Panc1 (cell line): Measurements from ENCODE around the gene TBKBP1. TPM values are rescaled to one million over a fixed set of nuclear protein-coding genes. Genes with fewer than 3 reads are reported as not detected.

Experiments
- ATAC-seq: fragments of 200-7000 bp; cut with Tn5 transposase; 2 replicates; pipeline ENCODE4 v1.9.1; 2020; ENCODE audit warnings: mild to moderate bottlenecking, moderate library complexity
- BruUV-seq: library from RNA; stranded (reverse); fragments of 400-500 nt; replicated peaks from 2 replicates; lab custom pipeline; 2021; lab: Mats Ljungman, UMichigan
- CTCF ChIA-PET: fragments of 300-600 bp; sonication (Branson Sonifier 250); formaldehyde crosslinking; loops from one replicate; lab custom pipeline; 2022; ENCODE audit warnings: antibody characterized with exemption; lab: Charles Lee
- POLR2A ChIA-PET: fragments of 300-600 bp; sonication (Branson Sonifier 250); formaldehyde crosslinking; loops from one replicate; lab custom pipeline; 2022; ENCODE audit warnings: antibody characterized with exemption; lab: Charles Lee
- DNase-seq: peaks from one replicate; pipeline ENCODE4 v3.0.0-alpha.2; 2010; ENCODE audit warnings: low read depth, low spot score
- H3K27ac ChIP-seq: 2 replicates; pipeline ENCODE4 v1.5.1; 2011; ENCODE audit warnings: mild to moderate bottlenecking, low read length, inconsistent platforms
- H3K27me3 ChIP-seq: fragments of 200-500 bp; sonication (Bioruptor generic); 2 replicates; pipeline ENCODE4 v1.6.0; 2014; ENCODE audit warnings: low read length, inconsistent platforms; ENCODE audit not compliant: control insufficient read depth, insufficient read depth
- H3K36me3 ChIP-seq: fragments of 200-500 bp; sonication (Bioruptor generic); 2 replicates; pipeline ENCODE4 v1.5.1; 2014; ENCODE audit warnings: inconsistent platforms, mild to moderate bottlenecking, low read length, moderate library complexity; ENCODE audit not compliant: control insufficient read depth, insufficient read depth
- H3K4me1 ChIP-seq: 2 replicates; pipeline ENCODE4 v1.5.1; 2011; ENCODE audit warnings: inconsistent platforms, mild to moderate bottlenecking, low read length, moderate library complexity; ENCODE audit not compliant: control insufficient read depth, insufficient read depth
- H3K4me3 ChIP-seq, 2 experiments: 2 replicates each; pipeline ENCODE4 v1.5.1; 2011 to 2012; ENCODE audit warnings: low read depth in 2 of 2, low read length in 2 of 2, mild to moderate bottlenecking in 2 of 2, inconsistent platforms in 1 of 2, moderate library complexity in 1 of 2
- H3K9me3 ChIP-seq: fragments of 200-500 bp; sonication (Bioruptor generic); 2 replicates; pipeline ENCODE4 v1.5.1; 2014; ENCODE audit warnings: low read depth, mild to moderate bottlenecking, inconsistent platforms, low read length, moderate library complexity; ENCODE audit not compliant: control insufficient read depth, insufficient read depth
- CTCF ChIP-seq: fragments of 450-650 bp; IDR thresholded peaks from 2 replicates; pipeline ENCODE4 v1.5.1; 2017; ENCODE audit warnings: mild to moderate bottlenecking
- POLR2AphosphoS5 ChIP-seq: IDR thresholded peaks from 2 replicates; pipeline ENCODE4 v1.6.1; 2012; ENCODE audit warnings: mild to moderate bottlenecking, low read depth, low read length, moderate library complexity
- REST ChIP-seq, 2 experiments: IDR thresholded peaks; 2 replicates each; pipeline ENCODE4 v1.6.1; 2011 to 2012; ENCODE audit warnings: low read depth in 2 of 2, control low read depth in 1 of 2, low read length in 1 of 2, mild to moderate bottlenecking in 1 of 2, moderate library complexity in 1 of 2; ENCODE audit not compliant: insufficient read depth in 1 of 2
- SIN3A ChIP-seq: IDR thresholded peaks from 2 replicates; pipeline ENCODE4 v1.6.1; 2012; ENCODE audit warnings: low read depth, mild to moderate bottlenecking, low read length, moderate library complexity, borderline replicate concordance; ENCODE audit not compliant: insufficient read depth
- TCF7L2 ChIP-seq: IDR thresholded peaks from 2 replicates; pipeline ENCODE4 v1.6.1; 2011; ENCODE audit warnings: mild to moderate bottlenecking, low read depth, low read length, inconsistent platforms
- in situ Hi-C: cut with HindIII; loops from 2 replicates; pipeline ENCODE4 v1.10.0; 2016; ENCODE audit warnings: low sequenced_read_pairs, low pct_unique_long_range_greater_than_20kb
- intact Hi-C: fragments of 100-400 bp; cut with micrococcal nuclease; formaldehyde crosslinking; loops from one replicate; pipeline ENCODE4 v1.10.0; 2022; ENCODE audit not compliant: unreplicated experiment
- total RNA-seq: library from RNA; stranded (reverse); gene quantifications from one replicate; pipeline ENCODE4 v1.2.1, GENCODE V29; 2021; ENCODE audit not compliant: unreplicated experiment

TBKBP1 gene
- total RNA-seq, 1 experiment from 2014 or later = 12.0 TPM

GRCh38 chr17:47684025-47684424 is 9.9 kb upstream of the TBKBP1 start:
- DNase-seq = no peak
- CTCF ChIA-PET = no interaction called here
- peaks cover 22% of the 10 kb centered on the region for H3K4me1 ChIP-seq
- no peak overlapping the region for H3K4me3 ChIP-seq
- TF ChIP-seq REST (IDR thresholded peaks at IDR 0.05; ENCODE audit: insufficient read depth in 1 of 2, low read depth in 2 of 2, low read length in 1 of 2) (no peak), TCF7L2 (no peak), POLR2AphosphoS5 (no peak), CTCF (no peak), SIN3A (no peak)
- intact Hi-C loops = no loop called here
- H3K9me3 ChIP-seq = no peaks in the 10 kb centered on the region
- no TSS peak for BruUV-seq
- POLR2A ChIA-PET = interaction anchor here (0.6 kb wide), 1 partner anchor 238 kb away, joined by 3 read pairs; no protein-coding TSS in a partner anchor
- no peak for ATAC-seq
- no peaks in the 10 kb centered on the region for H3K27me3 ChIP-seq
- in situ Hi-C loops = no loop called here
- no peak overlapping the region for H3K27ac ChIP-seq
- H3K36me3 ChIP-seq = peaks cover 34% of the 10 kb centered on the region

- H3K36me3 ChIP-seq = peaks cover 29% of the 10 kb centered on the region
- no peak for TF ChIP-seq TCF7L2
- TF ChIP-seq POLR2AphosphoS5 = peak; percentile 82
- H3K4me3 ChIP-seq = no peak overlapping the region
- in situ Hi-C loops = no loop called here
- POLR2A ChIA-PET = interaction anchor here (0.6 kb wide), 2 partner anchors 48 to 239 kb away, joined by 3 to 8 read pairs; no protein-coding TSS in a partner anchor
- no peaks in the 10 kb centered on the region for H3K9me3 ChIP-seq
- no TSS peak for BruUV-seq
- intact Hi-C loops = no loop called here
- no peaks in the 10 kb centered on the region for H3K27me3 ChIP-seq
- H3K4me1 ChIP-seq = peaks cover 22% of the 10 kb centered on the region
- no peak for DNase-seq
- no peak for ATAC-seq
- CTCF ChIA-PET = no interaction called here
- no peak overlapping the region for H3K27ac ChIP-seq
These were observed 9.3 kb upstream of the TBKBP1 start for GRCh38 chr17:47684535-47685193.
